HepG2 (cell line): Measurements from ENCODE around the gene R3HDM4. TPM values are rescaled to one million over a fixed set of nuclear protein-coding genes. Genes with fewer than 3 reads are reported as not detected.

ENCODE experiments used
- HNF1A ChIP-seq, 2 experiments: sonication (generic) in 1 of 2; formaldehyde crosslinking in 1 of 2; IDR thresholded peaks; 2 replicates each; pipeline versions ENCODE4 v1.4.0 to v1.6.1; 2016 to 2020; ENCODE audit warnings: borderline replicate concordance in 1 of 2, low read depth in 1 of 2, mild to moderate bottlenecking in 1 of 2, missing genetic modification reagents in 1 of 2
- MTF1 ChIP-seq: sonication (generic); formaldehyde crosslinking; IDR thresholded peaks from 2 replicates; pipeline ENCODE4 v1.5.0; 2020; ENCODE audit warnings: missing genetic modification reagents
- SMC3 ChIP-seq: IDR thresholded peaks from 2 replicates; pipeline ENCODE4 v1.6.1; 2011; ENCODE audit warnings: low read length, improper control_type of control experiment
- XBP1 ChIP-seq: sonication (generic); formaldehyde crosslinking; IDR thresholded peaks from 2 replicates; pipeline ENCODE4 v1.5.0; 2020; ENCODE audit warnings: missing genetic modification reagents
- ZBTB42 ChIP-seq: sonication (generic); formaldehyde crosslinking; IDR thresholded peaks from 2 replicates; pipeline ENCODE4 v1.5.0; 2020; ENCODE audit warnings: mild to moderate bottlenecking, missing genetic modification reagents
- ZNF484 ChIP-seq: sonication (generic); formaldehyde crosslinking; IDR thresholded peaks from 2 replicates; pipeline ENCODE4 v1.5.1; 2020; ENCODE audit warnings: mild to moderate bottlenecking, low read depth, missing genetic modification reagents, borderline replicate concordance
- ZNF747 ChIP-seq: sonication (generic); formaldehyde crosslinking; IDR thresholded peaks from 2 replicates; pipeline ENCODE4 v1.8.1; 2023; ENCODE audit warnings: missing genetic modification reagents, mild to moderate bottlenecking, borderline replicate concordance
- ZNF839 ChIP-seq: sonication (generic); formaldehyde crosslinking; IDR thresholded peaks from 2 replicates; pipeline ENCODE4 v1.4.0; 2020; ENCODE audit warnings: missing genetic modification reagents, mild to moderate bottlenecking, borderline replicate concordance
- ZNF841 ChIP-seq: sonication (generic); formaldehyde crosslinking; IDR thresholded peaks from 2 replicates; pipeline ENCODE4 v1.8.1; 2023; ENCODE audit warnings: missing genetic modification reagents, borderline replicate concordance
- polyA plus RNA-seq, 8 experiments: library from polyadenylated mRNA; depleted of rRNA in 3 of 8; stranded (reverse) in 7 of 8; unstranded in 1 of 8; fragments of >200 nt; fragmentation: Illumina TruSeq in 4 of 8; extraction: Trizol in 4 of 8; gene quantifications; 2 replicates each; pipeline versions ENCODE4 v1.2.1 to v1.2.3, GENCODE V29; 2011 to 2016; ENCODE audit warnings: low read depth in 4 of 8, missing spikeins in 1 of 8, mixed read lengths in 1 of 8; ENCODE audit not compliant: insufficient read depth in 1 of 8
- total RNA-seq, 5 experiments: library from RNA; depleted of rRNA; stranded (reverse); fragments of >200 nt; fragmentation: Illumina TruSeq; extraction: Trizol; gene quantifications; 2 replicates each; pipeline ENCODE4 v1.2.3, GENCODE V29; 2016; ENCODE audit warnings: low read depth in 1 of 5

Gene R3HDM4
- total and polyA plus RNA-seq, 2 of the 13 experiments (the other 11 are each of a cell fraction or from before 2014, with no cell fraction given): 26.2 to 26.9 TPM

GRCh38 chr19:861756-862580 lies 51.1 kb downstream of the R3HDM4 start (continued):
- no peak for TF ChIP-seq ZNF484 (CRISPR knock-in tag)
- TF ChIP-seq ZNF747: no peak
- TF ChIP-seq ZNF839: no peak
- TF ChIP-seq XBP1 (CRISPR knock-in tag): no peak
- no peak for TF ChIP-seq HNF1A (IDR thresholded peaks at IDR 0.05; ENCODE audit: low read depth)
- no peak for TF ChIP-seq HNF1A (CRISPR knock-in tag; IDR thresholded peaks at IDR 0.05; ENCODE audit: borderline replicate concordance)
- TF ChIP-seq MTF1: no peak
- TF ChIP-seq SMC3: no peak
- TF ChIP-seq ZNF841: no peak
- TF ChIP-seq ZBTB42 (CRISPR knock-in tag): no peak
